K562 (cell line): ENCODE results near the gene PIK3R2. TPM values are rescaled to one million over a fixed set of nuclear protein-coding genes. Genes with fewer than 3 reads are reported as not detected.

Experiments used
- polyA plus RNA-seq, 8 experiments: library from polyadenylated mRNA; depleted of rRNA in 4 of 8; stranded (reverse) in 5 of 8; unstranded in 3 of 8; fragments of >200 nt; fragmentation: Nextera tagmentation in 2 of 8; fragmentation: Illumina TruSeq in 1 of 8; extraction: Ambion mirVana in 2 of 8; extraction: Trizol in 1 of 8; gene quantifications; 2 replicates each; pipeline versions ENCODE4 v1.2.1 to v1.2.3, GENCODE V29; 2011 to 2014; ENCODE audit warnings: inconsistent platforms in 1 of 8, missing spikeins in 1 of 8
- small RNA-seq: library from RNA; depleted of rRNA; stranded (forward); fragments of <200 nt; gene quantifications from one replicate; pipeline ENCODE3, GENCODE V24; 2014
- total RNA-seq, 7 experiments: library from RNA; depleted of rRNA in 6 of 7; stranded (reverse); fragments of >200 nt in 6 of 7; fragmentation: Illumina TruSeq in 2 of 7; extraction: Trizol in 2 of 7; gene quantifications; 2 replicates each; pipeline versions ENCODE4 v1.2.1 to v1.2.3, GENCODE V29; 2011 to 2021; ENCODE audit warnings: low replicate concordance in 1 of 7

PIK3R2 gene
- total and polyA plus RNA-seq, 9 of the 15 experiments (the other 6 are each of a cell fraction or from before 2014, with no cell fraction given), result 0.39 to 37.9 (median 5.3) TPM

Small RNAs within 50 kb of the gene (small RNA-seq; reads per million reads assigned to genes)
- not detected for gene IFI30

Other genes with a start within 250 kb of the PIK3R2 start
Only the 7 nearest of the 15 such genes appear.
- not detected in 2 replicates for gene IL12RB1, start 66.2 kb upstream of the PIK3R2 start, total RNA-seq (2014; rRNA removed)
- gene IL12RB1, start 66.2 kb upstream of the PIK3R2 start, total RNA-seq (2014; rRNA removed; fragmentation: Illumina TruSeq; extraction: Trizol), result not detected in 2 replicates
- not detected in 2 replicates for gene IL12RB1, start 66.2 kb upstream of the PIK3R2 start, total RNA-seq (2015; rRNA removed; fragmentation: Illumina TruSeq; extraction: Trizol)
- gene IL12RB1, start 66.2 kb upstream of the PIK3R2 start, total RNA-seq (2021), result 0.07 and 0.09 TPM in 2 replicates
- 0.07 TPM in 1 of 2 replicates, not detected in the other for gene IL12RB1, start 66.2 kb upstream of the PIK3R2 start, polyA plus RNA-seq (2011; rRNA removed)
- gene IL12RB1, start 66.2 kb upstream of the PIK3R2 start, polyA plus RNA-seq (2014; fragmentation: Illumina TruSeq; extraction: Trizol), result not detected in 2 replicates
- gene IL12RB1, start 66.2 kb upstream of the PIK3R2 start, polyA plus RNA-seq (2014; fragmentation: Nextera tagmentation; extraction: Ambion mirVana), result under 1 TPM in 1 of 2 experiments, not detected in 1; 0.04 TPM
- 0.05 TPM in 1 of 2 replicates, not detected in the other for gene IL12RB1, start 66.2 kb upstream of the PIK3R2 start, polyA plus RNA-seq (2014; rRNA removed)
- 2.4 and 3.4 TPM in 2 replicates for gene MAST3, start 55.4 kb upstream of the PIK3R2 start, total RNA-seq (2014; rRNA removed)
- 0.99 and 1.3 TPM in 2 replicates for gene MAST3, start 55.4 kb upstream of the PIK3R2 start, total RNA-seq (2014; rRNA removed; fragmentation: Illumina TruSeq; extraction: Trizol)
- 1.7 and 2.0 TPM in 2 replicates for gene MAST3, start 55.4 kb upstream of the PIK3R2 start, total RNA-seq (2015; rRNA removed; fragmentation: Illumina TruSeq; extraction: Trizol)
- 9.9 and 11.8 TPM in 2 replicates for gene MAST3, start 55.4 kb upstream of the PIK3R2 start, total RNA-seq (2021)
- gene MAST3, start 55.4 kb upstream of the PIK3R2 start, polyA plus RNA-seq (2011; rRNA removed), result 1.5 and 2.9 TPM in 2 replicates
- 3.4 and 4.2 TPM in 2 replicates for gene MAST3, start 55.4 kb upstream of the PIK3R2 start, polyA plus RNA-seq (2014; fragmentation: Illumina TruSeq; extraction: Trizol)
- gene MAST3, start 55.4 kb upstream of the PIK3R2 start, polyA plus RNA-seq (2014; fragmentation: Nextera tagmentation; extraction: Ambion mirVana), result 1 to 10 TPM in 1 of 2 experiments, under 1 TPM in 1; 0.94 to 2.5 TPM
- 3.4 and 3.7 TPM in 2 replicates for gene MAST3, start 55.4 kb upstream of the PIK3R2 start, polyA plus RNA-seq (2014; rRNA removed)
- gene IFI30, start 20.6 kb downstream of the PIK3R2 start, total RNA-seq (2014; rRNA removed), result 109 and 168 TPM in 2 replicates
- gene IFI30, start 20.6 kb downstream of the PIK3R2 start, total RNA-seq (2014; rRNA removed; fragmentation: Illumina TruSeq; extraction: Trizol), result 56.6 and 63.7 TPM in 2 replicates
- gene IFI30, start 20.6 kb downstream of the PIK3R2 start, total RNA-seq (2015; rRNA removed; fragmentation: Illumina TruSeq; extraction: Trizol), result 74.3 and 78.9 TPM in 2 replicates
- 103 and 119 TPM in 2 replicates for gene IFI30, start 20.6 kb downstream of the PIK3R2 start, total RNA-seq (2021)
- gene IFI30, start 20.6 kb downstream of the PIK3R2 start, polyA plus RNA-seq (2011; rRNA removed), result 68.3 and 111 TPM in 2 replicates
- gene IFI30, start 20.6 kb downstream of the PIK3R2 start, polyA plus RNA-seq (2014; fragmentation: Illumina TruSeq; extraction: Trizol), result 108 and 148 TPM in 2 replicates
- 100 to 1,000 TPM; 343 to 430 TPM for gene IFI30, start 20.6 kb downstream of the PIK3R2 start, polyA plus RNA-seq (2014; fragmentation: Nextera tagmentation; extraction: Ambion mirVana)
- gene IFI30, start 20.6 kb downstream of the PIK3R2 start, polyA plus RNA-seq (2014; rRNA removed), result 129 and 166 TPM in 2 replicates
- 37.8 and 54.6 TPM in 2 replicates for gene MPV17L2, start 40.1 kb downstream of the PIK3R2 start, total RNA-seq (2014; rRNA removed)
- 11.7 and 21.1 TPM in 2 replicates for gene MPV17L2, start 40.1 kb downstream of the PIK3R2 start, total RNA-seq (2014; rRNA removed; fragmentation: Illumina TruSeq; extraction: Trizol)
- 27.8 and 28.5 TPM in 2 replicates for gene MPV17L2, start 40.1 kb downstream of the PIK3R2 start, total RNA-seq (2015; rRNA removed; fragmentation: Illumina TruSeq; extraction: Trizol)
- gene MPV17L2, start 40.1 kb downstream of the PIK3R2 start, total RNA-seq (2021), result 31.7 and 33.8 TPM in 2 replicates
- 28.4 and 49.3 TPM in 2 replicates for gene MPV17L2, start 40.1 kb downstream of the PIK3R2 start, polyA plus RNA-seq (2011; rRNA removed)
- 60.2 and 60.9 TPM in 2 replicates for gene MPV17L2, start 40.1 kb downstream of the PIK3R2 start, polyA plus RNA-seq (2014; fragmentation: Illumina TruSeq; extraction: Trizol)
- 10 to 100 TPM; 10.6 to 11.0 TPM for gene MPV17L2, start 40.1 kb downstream of the PIK3R2 start, polyA plus RNA-seq (2014; fragmentation: Nextera tagmentation; extraction: Ambion mirVana)
- gene MPV17L2, start 40.1 kb downstream of the PIK3R2 start, polyA plus RNA-seq (2014; rRNA removed), result 60.0 and 67.1 TPM in 2 replicates
- 0.86 and 2.5 TPM in 2 replicates for gene RAB3A, start 50.9 kb downstream of the PIK3R2 start, total RNA-seq (2014; rRNA removed)
- gene RAB3A, start 50.9 kb downstream of the PIK3R2 start, total RNA-seq (2014; rRNA removed; fragmentation: Illumina TruSeq; extraction: Trizol), result 0.26 and 0.69 TPM in 2 replicates
- gene RAB3A, start 50.9 kb downstream of the PIK3R2 start, total RNA-seq (2015; rRNA removed; fragmentation: Illumina TruSeq; extraction: Trizol), result 1.6 and 1.7 TPM in 2 replicates
- 3.7 and 5.1 TPM in 2 replicates for gene RAB3A, start 50.9 kb downstream of the PIK3R2 start, total RNA-seq (2021)
- gene RAB3A, start 50.9 kb downstream of the PIK3R2 start, polyA plus RNA-seq (2011; rRNA removed), result 0.84 and 2.9 TPM in 2 replicates
- gene RAB3A, start 50.9 kb downstream of the PIK3R2 start, polyA plus RNA-seq (2014; fragmentation: Illumina TruSeq; extraction: Trizol), result 1.9 and 2.8 TPM in 2 replicates
- under 1 TPM in 1 of 2 experiments, not detected in 1; 0.17 TPM for gene RAB3A, start 50.9 kb downstream of the PIK3R2 start, polyA plus RNA-seq (2014; fragmentation: Nextera tagmentation; extraction: Ambion mirVana)
- 0.94 and 1.00 TPM in 2 replicates for gene RAB3A, start 50.9 kb downstream of the PIK3R2 start, polyA plus RNA-seq (2014; rRNA removed)
- 0.16 and 0.91 TPM in 2 replicates for gene PDE4C, start 73.3 kb downstream of the PIK3R2 start, total RNA-seq (2014; rRNA removed)
- 0.11 and 0.29 TPM in 2 replicates for gene PDE4C, start 73.3 kb downstream of the PIK3R2 start, total RNA-seq (2014; rRNA removed; fragmentation: Illumina TruSeq; extraction: Trizol)
- not detected in 2 replicates for gene PDE4C, start 73.3 kb downstream of the PIK3R2 start, total RNA-seq (2015; rRNA removed; fragmentation: Illumina TruSeq; extraction: Trizol)
- gene PDE4C, start 73.3 kb downstream of the PIK3R2 start, total RNA-seq (2021), result 0.29 and 0.45 TPM in 2 replicates
- gene PDE4C, start 73.3 kb downstream of the PIK3R2 start, polyA plus RNA-seq (2011; rRNA removed), result 0.60 and 0.81 TPM in 2 replicates
- gene PDE4C, start 73.3 kb downstream of the PIK3R2 start, polyA plus RNA-seq (2014; fragmentation: Illumina TruSeq; extraction: Trizol), result 0.06 and 0.24 TPM in 2 replicates
- under 1 TPM; 0.04 to 0.08 TPM for gene PDE4C, start 73.3 kb downstream of the PIK3R2 start, polyA plus RNA-seq (2014; fragmentation: Nextera tagmentation; extraction: Ambion mirVana)
- gene PDE4C, start 73.3 kb downstream of the PIK3R2 start, polyA plus RNA-seq (2014; rRNA removed), result 0.81 and 0.89 TPM in 2 replicates
- gene IQCN, start 121.3 kb downstream of the PIK3R2 start, total RNA-seq (2014; rRNA removed), result 0.04 and 0.05 TPM in 2 replicates
- gene IQCN, start 121.3 kb downstream of the PIK3R2 start, total RNA-seq (2014; rRNA removed; fragmentation: Illumina TruSeq; extraction: Trizol), result 0.04 TPM in 1 of 2 replicates, not detected in the other
- gene IQCN, start 121.3 kb downstream of the PIK3R2 start, total RNA-seq (2015; rRNA removed; fragmentation: Illumina TruSeq; extraction: Trizol), result 0.04 and 0.07 TPM in 2 replicates
- 0.07 and 0.16 TPM in 2 replicates for gene IQCN, start 121.3 kb downstream of the PIK3R2 start, total RNA-seq (2021)
- gene IQCN, start 121.3 kb downstream of the PIK3R2 start, polyA plus RNA-seq (2011; rRNA removed), result 0.01 and 0.03 TPM in 2 replicates
- 0.01 and 0.03 TPM in 2 replicates for gene IQCN, start 121.3 kb downstream of the PIK3R2 start, polyA plus RNA-seq (2014; fragmentation: Illumina TruSeq; extraction: Trizol)
- not detected for gene IQCN, start 121.3 kb downstream of the PIK3R2 start, polyA plus RNA-seq (2014; fragmentation: Nextera tagmentation; extraction: Ambion mirVana)
- not detected in 2 replicates for gene IQCN, start 121.3 kb downstream of the PIK3R2 start, polyA plus RNA-seq (2014; rRNA removed)